NT2/D1 (cell line): ENCODE measurements around the gene SRBD1.

Source experiments
- SUZ12 ChIP-seq: IDR thresholded peaks from 2 replicates; pipeline ENCODE4 v1.6.1; 2011; ENCODE audit not compliant: insufficient read length, insufficient read depth; ENCODE audit errors: extremely low read depth
- ZNF274 ChIP-seq: IDR thresholded peaks from 2 replicates; pipeline ENCODE4 v1.6.1; 2011; ENCODE audit warnings: mild to moderate bottlenecking, low read depth, low read length

GRCh38 chr2:45612285-45612684, 1.2 kb upstream of the SRBD1 start:
- TF ChIP-seq SUZ12 (no peak), ZNF274 (no peak)
